ENCODE data around the gene RBFOX2. TPM values are rescaled to one million over a fixed set of nuclear protein-coding genes. Genes with fewer than 3 reads are reported as not detected.

The RBFOX2 gene
- total RNA-seq, 4 donors from 2014 or later, result 39.4 to 80.0 (median 52.9) TPM

DNA sequence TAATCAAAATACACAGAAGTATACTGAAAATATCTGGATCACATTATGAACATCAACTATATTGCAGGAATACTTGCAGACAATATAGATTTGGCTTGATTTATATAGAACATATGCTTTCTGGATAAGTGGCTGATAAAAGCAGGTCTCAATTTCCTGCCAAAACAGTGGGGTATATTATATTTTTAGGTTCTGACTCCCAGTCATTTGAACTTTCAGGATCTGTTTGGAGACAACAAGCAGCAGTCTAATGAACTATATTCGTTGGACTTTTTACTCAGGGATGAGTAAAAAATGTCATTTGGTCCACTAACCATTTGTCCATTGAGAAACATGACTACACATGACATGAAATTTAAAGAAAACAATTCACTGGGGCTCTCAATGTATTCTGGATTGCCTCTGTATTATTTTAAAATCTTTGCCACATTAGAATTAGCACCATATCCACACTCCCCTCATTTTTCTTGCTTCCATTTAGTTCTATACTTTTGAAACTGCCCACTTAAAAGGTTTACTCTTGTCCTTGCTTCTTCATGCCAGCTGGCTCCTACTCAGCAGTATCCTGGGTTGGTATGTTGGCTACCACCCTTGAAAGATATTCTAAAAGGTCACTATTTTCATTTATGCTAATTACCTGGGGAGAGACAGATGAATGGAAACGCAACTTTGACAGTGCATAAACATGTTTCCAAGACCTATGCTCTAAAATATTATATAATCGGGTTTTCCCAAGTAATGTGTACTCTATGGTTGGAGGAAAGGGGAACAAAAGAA lies 157.9 kb downstream of the RBFOX2 start:
- H3K9me3 ChIP-seq, result peaks cover 0 to 3% (median 0%) of the 10 kb centered on the region in 4 donors
- TF ChIP-seq, protein P1, sequence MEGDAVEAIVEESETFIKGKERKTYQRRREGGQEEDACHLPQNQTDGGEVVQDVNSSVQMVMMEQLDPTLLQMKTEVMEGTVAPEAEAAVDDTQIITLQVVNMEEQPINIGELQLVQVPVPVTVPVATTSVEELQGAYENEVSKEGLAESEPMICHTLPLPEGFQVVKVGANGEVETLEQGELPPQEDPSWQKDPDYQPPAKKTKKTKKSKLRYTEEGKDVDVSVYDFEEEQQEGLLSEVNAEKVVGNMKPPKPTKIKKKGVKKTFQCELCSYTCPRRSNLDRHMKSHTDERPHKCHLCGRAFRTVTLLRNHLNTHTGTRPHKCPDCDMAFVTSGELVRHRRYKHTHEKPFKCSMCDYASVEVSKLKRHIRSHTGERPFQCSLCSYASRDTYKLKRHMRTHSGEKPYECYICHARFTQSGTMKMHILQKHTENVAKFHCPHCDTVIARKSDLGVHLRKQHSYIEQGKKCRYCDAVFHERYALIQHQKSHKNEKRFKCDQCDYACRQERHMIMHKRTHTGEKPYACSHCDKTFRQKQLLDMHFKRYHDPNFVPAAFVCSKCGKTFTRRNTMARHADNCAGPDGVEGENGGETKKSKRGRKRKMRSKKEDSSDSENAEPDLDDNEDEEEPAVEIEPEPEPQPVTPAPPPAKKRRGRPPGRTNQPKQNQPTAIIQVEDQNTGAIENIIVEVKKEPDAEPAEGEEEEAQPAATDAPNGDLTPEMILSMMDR (IDR thresholded peaks at IDR 0.05), result no peak
- TF ChIP-seq POLR2A (IDR thresholded peaks at IDR 0.05), result no peak
- DNase-seq, result no peak
- no peaks in the 10 kb centered on the region for H3K36me3 ChIP-seq
- no peak overlapping the region for H3K27ac ChIP-seq
- H3K4me1 ChIP-seq, result no peaks in the 10 kb centered on the region
- no peaks in the 10 kb centered on the region for H3K27me3 ChIP-seq
- H3K4me3 ChIP-seq, result no peak overlapping the region

GRCh38 chr22:35868938-35869337 lies 159.7 kb downstream of the RBFOX2 start:
- peaks cover 0 to 8% (median 0%) of the 10 kb centered on the region in 4 donors for H3K4me1 ChIP-seq
- DNase-seq, result no peak
- H3K36me3 ChIP-seq, result no peaks in the 10 kb centered on the region
- no peaks in the 10 kb centered on the region for H3K9me3 ChIP-seq
- H3K27me3 ChIP-seq, result no peaks in the 10 kb centered on the region
- H3K4me3 ChIP-seq, result no peak overlapping the region
- no peak for TF ChIP-seq POLR2A (IDR thresholded peaks at IDR 0.05)
- TF ChIP-seq, protein P1 (IDR thresholded peaks at IDR 0.05), result no peak
- no peak overlapping the region for H3K27ac ChIP-seq

DNA sequence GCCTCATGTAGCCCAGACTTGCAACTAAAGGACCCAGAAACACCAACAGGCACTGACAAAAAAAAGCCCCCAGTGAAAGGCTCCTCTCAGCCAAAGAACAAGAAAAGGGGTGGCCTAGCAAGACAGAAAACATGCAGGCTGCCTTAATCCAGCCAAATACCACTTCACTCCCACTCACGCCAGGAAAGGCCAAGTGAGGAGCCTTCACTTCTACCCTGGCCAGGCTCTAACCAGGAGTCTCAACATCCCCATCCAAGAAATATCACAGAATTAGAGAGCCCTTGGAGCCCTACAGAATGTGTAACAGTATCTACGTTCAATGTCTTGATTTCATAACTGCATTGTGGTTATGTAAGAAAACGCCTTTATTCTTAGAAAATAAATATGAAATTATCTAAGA lies 162.0 kb downstream of the RBFOX2 start:
- H3K27ac ChIP-seq, result no peak overlapping the region
- DNase-seq, result no peak
- no peaks in the 10 kb centered on the region for H3K36me3 ChIP-seq
- no peak overlapping the region for H3K4me3 ChIP-seq
- H3K4me1 ChIP-seq, result peaks cover 0 to 8% (median 0%) of the 10 kb centered on the region in 4 donors
- H3K9me3 ChIP-seq, result no peaks in the 10 kb centered on the region
- no peak for TF ChIP-seq POLR2A (IDR thresholded peaks at IDR 0.05)
- TF ChIP-seq, protein P1 (IDR thresholded peaks at IDR 0.05), result no peak
- no peaks in the 10 kb centered on the region for H3K27me3 ChIP-seq

DNA sequence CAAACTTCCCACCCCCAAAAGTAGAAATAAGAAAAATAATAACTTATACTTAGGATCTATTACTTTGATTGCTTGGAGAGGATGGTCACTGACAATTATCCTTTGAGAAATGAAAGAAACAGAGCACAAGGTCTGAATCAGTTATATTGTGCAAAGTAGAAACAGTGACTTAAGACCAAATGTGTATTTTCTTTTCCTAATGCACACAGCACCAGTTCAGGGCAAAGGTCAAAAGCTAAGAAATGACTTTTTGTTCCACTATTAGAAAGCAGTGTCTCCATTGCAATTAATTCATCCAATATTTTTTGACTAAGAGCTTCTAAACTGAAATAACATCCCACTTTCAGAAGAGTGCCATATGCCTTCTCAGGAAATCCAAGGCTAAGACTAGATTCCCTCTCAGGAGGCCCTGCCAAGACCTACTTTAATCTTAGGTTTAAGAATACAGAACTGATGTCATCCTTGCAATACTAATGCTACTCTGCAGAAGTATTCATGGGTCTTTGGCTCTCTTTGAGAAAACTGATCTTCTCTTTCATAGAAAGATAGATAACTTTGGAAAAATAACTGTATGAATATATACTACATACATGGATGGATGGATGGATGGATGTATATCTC lies 164.0 kb downstream of the RBFOX2 start:
- Histone ChIP-seq H3K9me3 (no peaks in the 10 kb centered on the region), H3K27ac (no peak overlapping the region), H3K36me3 (no peaks in the 10 kb centered on the region), H3K4me3 (no peak overlapping the region), H3K4me1 (peaks cover 0 to 8% (median 0%) of the 10 kb centered on the region in 4 donors), H3K27me3 (no peaks in the 10 kb centered on the region)
- DNase-seq, result no peak
- TF ChIP-seq, protein P1 (IDR thresholded peaks at IDR 0.05), result no peak
- TF ChIP-seq POLR2A (IDR thresholded peaks at IDR 0.05), result no peak

DNA sequence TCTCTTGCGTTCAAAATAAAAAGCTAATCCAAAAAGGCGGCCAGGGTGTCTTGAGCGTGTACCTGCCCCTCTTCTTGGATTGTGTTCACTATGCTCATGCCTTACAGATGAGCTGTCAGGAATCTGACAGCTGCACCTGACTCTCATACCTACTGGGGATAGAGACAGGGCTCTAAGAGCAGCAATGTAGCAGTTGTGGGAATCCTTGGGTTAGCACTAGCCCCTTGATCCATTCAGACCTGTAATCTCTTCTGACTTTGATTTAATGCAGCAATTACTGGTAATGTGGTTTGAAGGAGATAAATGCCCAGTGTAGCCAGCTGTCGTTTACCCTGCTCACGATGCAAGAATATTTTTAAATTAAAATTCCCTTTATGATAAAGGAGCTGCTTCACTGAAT lies 165.2 kb downstream of the RBFOX2 start:
- Histone ChIP-seq H3K9me3 (no peaks in the 10 kb centered on the region), H3K27ac (no peak overlapping the region), H3K27me3 (no peaks in the 10 kb centered on the region), H3K36me3 (no peaks in the 10 kb centered on the region), H3K4me3 (no peak overlapping the region), H3K4me1 (peaks cover 0 to 8% (median 0%) of the 10 kb centered on the region in 4 donors)
- TF ChIP-seq, protein P1 (IDR thresholded peaks at IDR 0.05), result no peak
- no peak for TF ChIP-seq POLR2A (IDR thresholded peaks at IDR 0.05)
- DNase-seq, result no peak

All from Peyer's patch (tissue), 4 donors.